ENCODE data around the gene CYP1A1. TPM values are rescaled to one million over a fixed set of nuclear protein-coding genes. Genes with fewer than 3 reads are reported as not detected.

The CYP1A1 gene
- total and polyA plus RNA-seq, 2 of the 4 experiments (the other 2 are of a cell fraction): under 0.01 to 0.03 TPM

DNA sequence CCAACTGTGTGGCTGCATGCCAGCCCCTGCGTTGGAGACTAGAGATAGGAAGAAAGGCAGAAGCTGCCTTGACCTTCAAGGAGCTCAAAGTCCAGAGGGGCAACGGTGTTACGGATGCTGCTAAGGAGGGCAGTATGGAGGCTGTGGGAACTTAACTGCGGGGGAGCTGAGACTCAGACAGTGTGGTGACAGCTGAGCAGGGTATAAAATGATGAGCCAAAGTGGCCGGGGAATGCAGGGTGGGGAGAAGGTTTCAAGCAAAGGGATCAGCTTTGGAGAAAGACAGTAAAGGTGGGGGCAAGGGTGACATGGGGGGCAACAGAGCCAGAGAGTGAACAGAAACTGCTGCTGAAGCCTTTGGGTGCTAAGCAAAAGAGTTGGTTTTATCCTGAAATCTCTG, 17.1 kb upstream of the CYP1A1 start:
- Histone ChIP-seq H2BK15ac (ENCODE audit: low read depth, low read length) (no peak overlapping the region), H3K79me1 (ENCODE audit: low read depth in 1 of 2, low read length in 2 of 2) (no peaks in the 10 kb centered on the region), H4K20me1 (ENCODE audit: insufficient read depth, low read length) (no peaks in the 10 kb centered on the region), H3K4me3 (ENCODE audit: insufficient read depth, low read depth, low read length) (no peak overlapping the region), H2BK20ac (ENCODE audit: low read depth, low read length) (no peak overlapping the region), H3K4me1 (ENCODE audit: control insufficient read depth, insufficient read depth, low read length) (no peaks in the 10 kb centered on the region), H2AK5ac (ENCODE audit: low read depth, low read length) (no peak overlapping the region), H3K23ac (ENCODE audit: low read depth, low read length) (no peak overlapping the region), H3K14ac (replicated peaks; ENCODE audit: low read depth, low read length) (no peak overlapping the region), H3K36me3 (ENCODE audit: control insufficient read depth, insufficient read depth, low read length) (no peaks in the 10 kb centered on the region), H3K9me1 (ENCODE audit: insufficient read depth, low read length) (no peaks in the 10 kb centered on the region), H3K9ac (ENCODE audit: low read depth, low read length) (no peak overlapping the region), H4K91ac (ENCODE audit: insufficient read depth, low read depth, low read length) (no peak overlapping the region), H2AK9ac (replicated peaks; ENCODE audit: low read depth, low read length, poor library complexity) (no peak overlapping the region), H3K4me2 (ENCODE audit: low read depth, low read length) (no peak overlapping the region), H3K18ac (ENCODE audit: low read depth, low read length) (no peak overlapping the region), H2BK5ac (ENCODE audit: low read depth, low read length, poor library complexity, severe bottlenecking) (no peak overlapping the region), H3K27ac (ENCODE audit: insufficient read depth, low read length) (no peak overlapping the region), H2AFZ (replicated peaks; ENCODE audit: low read length, poor library complexity) (no peak overlapping the region), H3K4ac (ENCODE audit: low read depth, low read length) (no peak overlapping the region), H4K8ac (ENCODE audit: low read depth in 2 of 2, low read length in 2 of 2) (no peak overlapping the region), H2BK120ac (ENCODE audit: low read depth, low read length) (no peak overlapping the region), H4K5ac (ENCODE audit: low read depth, low read length) (no peak overlapping the region), H3K27me3 (ENCODE audit: control insufficient read depth, insufficient read depth, low read length) (peaks cover 18% of the 10 kb centered on the region), H3K56ac (ENCODE audit: extremely low read depth, insufficient read depth, low read length) (no peak overlapping the region), H3K9me3 (ENCODE audit: control insufficient read depth, insufficient read depth, low read length) (peaks cover 8% of the 10 kb centered on the region)
- TF ChIP-seq ELK1 (IDR thresholded peaks at IDR 0.05; ENCODE audit: borderline replicate concordance, low read depth, low read length): no peak
- no peak for TF ChIP-seq MAZ (IDR thresholded peaks at IDR 0.05; ENCODE audit: borderline replicate concordance, low read depth, low read length)
- no peak for TF ChIP-seq POLR2A (IDR thresholded peaks at IDR 0.05; ENCODE audit: low read depth, low read length)
- TF ChIP-seq FOS (IDR thresholded peaks at IDR 0.05; ENCODE audit: low read depth, low read length): no peak
- no peak for TF ChIP-seq RAD21 (IDR thresholded peaks at IDR 0.05; ENCODE audit: low read length)
- TF ChIP-seq SMC3 (IDR thresholded peaks at IDR 0.05; ENCODE audit: low read depth, low read length): no peak
- no peak for TF ChIP-seq CEBPB (IDR thresholded peaks at IDR 0.05; ENCODE audit: low read depth, low read length)
- TF ChIP-seq MAFK (IDR thresholded peaks at IDR 0.05; ENCODE audit: low read depth, low read length): no peak
- no peak for TF ChIP-seq USF2 (IDR thresholded peaks at IDR 0.05; ENCODE audit: low read depth, low read length)
- no peak for TF ChIP-seq RFX5 (IDR thresholded peaks at IDR 0.05; ENCODE audit: low read depth, low read length)
- TF ChIP-seq, protein P1, sequence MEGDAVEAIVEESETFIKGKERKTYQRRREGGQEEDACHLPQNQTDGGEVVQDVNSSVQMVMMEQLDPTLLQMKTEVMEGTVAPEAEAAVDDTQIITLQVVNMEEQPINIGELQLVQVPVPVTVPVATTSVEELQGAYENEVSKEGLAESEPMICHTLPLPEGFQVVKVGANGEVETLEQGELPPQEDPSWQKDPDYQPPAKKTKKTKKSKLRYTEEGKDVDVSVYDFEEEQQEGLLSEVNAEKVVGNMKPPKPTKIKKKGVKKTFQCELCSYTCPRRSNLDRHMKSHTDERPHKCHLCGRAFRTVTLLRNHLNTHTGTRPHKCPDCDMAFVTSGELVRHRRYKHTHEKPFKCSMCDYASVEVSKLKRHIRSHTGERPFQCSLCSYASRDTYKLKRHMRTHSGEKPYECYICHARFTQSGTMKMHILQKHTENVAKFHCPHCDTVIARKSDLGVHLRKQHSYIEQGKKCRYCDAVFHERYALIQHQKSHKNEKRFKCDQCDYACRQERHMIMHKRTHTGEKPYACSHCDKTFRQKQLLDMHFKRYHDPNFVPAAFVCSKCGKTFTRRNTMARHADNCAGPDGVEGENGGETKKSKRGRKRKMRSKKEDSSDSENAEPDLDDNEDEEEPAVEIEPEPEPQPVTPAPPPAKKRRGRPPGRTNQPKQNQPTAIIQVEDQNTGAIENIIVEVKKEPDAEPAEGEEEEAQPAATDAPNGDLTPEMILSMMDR (conservative IDR thresholded peaks at IDR 0.05; ENCODE audit: low read depth, low read length): no peak
- TF ChIP-seq NFE2L2 (IDR thresholded peaks at IDR 0.05; ENCODE audit: low read depth, low read length): no peak
- no peak for TF ChIP-seq CHD1 (IDR thresholded peaks at IDR 0.05; ENCODE audit: low read depth, low read length)
- TF ChIP-seq RCOR1 (IDR thresholded peaks at IDR 0.05; ENCODE audit: insufficient replicate concordance, low read length): no peak
- no peak for TF ChIP-seq BHLHE40 (IDR thresholded peaks at IDR 0.05; ENCODE audit: low read depth, low read length)
- no peak for TF ChIP-seq MXI1 (IDR thresholded peaks at IDR 0.05; ENCODE audit: borderline replicate concordance, low read depth, low read length)
- ChIA-PET CTCF (no interaction called here), POLR2A (ENCODE audit: unreplicated experiment) (no interaction called here)
- dilution Hi-C loops (cut with HindIII; ENCODE audit: low sequenced_read_pairs, unreplicated experiment): no loop called here
- BruUV-seq (replicated peaks): no TSS peak
- no peak for ATAC-seq (ENCODE audit: low read depth)
- in situ Hi-C loops (cut with MboI; ENCODE audit: low sequenced_read_pairs): no loop called here
- WGBS, 2 experiments (ENCODE audit: extremely low coverage in 2 of 2, insufficient read length in 1 of 2): 62% methylated on average over 3 of the region's 5 CpGs; no CpG with 5 or more reads in 1 of the 2 experiments
- intact Hi-C loops (cut with micrococcal nuclease): no loop called here
- DNase-seq: no peak

Data from IMR-90 (cell line).